ENCODE data around the gene MMP24.
A peak's percentile ranks its signal among the peaks of the same experiment; 100 is the strongest.
"Not testable (repeated sequence)": the region's sequence is repeated elsewhere in the genome, so short reads cannot be mapped to it uniquely, and the experiment has no call there.

Gene MMP24

DNA sequence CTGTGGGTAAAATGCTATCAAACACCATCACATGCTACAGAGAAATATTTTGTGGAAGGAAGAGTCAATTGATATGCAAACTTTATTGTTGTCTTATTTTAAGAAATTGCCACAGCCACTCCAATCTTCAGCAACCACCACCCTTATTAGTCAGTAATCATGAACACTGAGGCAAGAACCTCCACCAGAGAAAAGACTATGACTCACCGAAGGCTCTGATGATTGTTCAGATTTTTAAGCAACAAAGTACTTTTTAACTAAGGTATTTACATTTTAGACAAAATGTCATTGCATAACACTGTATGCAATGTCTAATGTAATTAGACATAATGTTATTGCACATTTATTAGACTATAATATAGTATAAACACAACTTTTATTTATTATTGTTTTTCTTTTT is 26.2 kb upstream of the MMP24 start:
- H3K27ac ChIP-seq = no peak overlapping the region
- TF ChIP-seq, protein P1, sequence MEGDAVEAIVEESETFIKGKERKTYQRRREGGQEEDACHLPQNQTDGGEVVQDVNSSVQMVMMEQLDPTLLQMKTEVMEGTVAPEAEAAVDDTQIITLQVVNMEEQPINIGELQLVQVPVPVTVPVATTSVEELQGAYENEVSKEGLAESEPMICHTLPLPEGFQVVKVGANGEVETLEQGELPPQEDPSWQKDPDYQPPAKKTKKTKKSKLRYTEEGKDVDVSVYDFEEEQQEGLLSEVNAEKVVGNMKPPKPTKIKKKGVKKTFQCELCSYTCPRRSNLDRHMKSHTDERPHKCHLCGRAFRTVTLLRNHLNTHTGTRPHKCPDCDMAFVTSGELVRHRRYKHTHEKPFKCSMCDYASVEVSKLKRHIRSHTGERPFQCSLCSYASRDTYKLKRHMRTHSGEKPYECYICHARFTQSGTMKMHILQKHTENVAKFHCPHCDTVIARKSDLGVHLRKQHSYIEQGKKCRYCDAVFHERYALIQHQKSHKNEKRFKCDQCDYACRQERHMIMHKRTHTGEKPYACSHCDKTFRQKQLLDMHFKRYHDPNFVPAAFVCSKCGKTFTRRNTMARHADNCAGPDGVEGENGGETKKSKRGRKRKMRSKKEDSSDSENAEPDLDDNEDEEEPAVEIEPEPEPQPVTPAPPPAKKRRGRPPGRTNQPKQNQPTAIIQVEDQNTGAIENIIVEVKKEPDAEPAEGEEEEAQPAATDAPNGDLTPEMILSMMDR (conservative IDR thresholded peaks at IDR 0.05; ENCODE audit: low read depth) = no peak
- ChIA-PET CTCF (interaction anchor here (1.5 kb wide), 1 partner anchor 55 kb away, joined by 5 read pairs; no protein-coding TSS in a partner anchor), POLR2A (ENCODE audit: low non-redundant PET) (interaction anchor here (0.6 kb wide), 1 partner anchor 53 kb away, joined by 4 read pairs; the partner anchor contains the start of gene EDEM2)
- DNase-seq (ENCODE audit: low spot score) = peak; percentile 78

DNA sequence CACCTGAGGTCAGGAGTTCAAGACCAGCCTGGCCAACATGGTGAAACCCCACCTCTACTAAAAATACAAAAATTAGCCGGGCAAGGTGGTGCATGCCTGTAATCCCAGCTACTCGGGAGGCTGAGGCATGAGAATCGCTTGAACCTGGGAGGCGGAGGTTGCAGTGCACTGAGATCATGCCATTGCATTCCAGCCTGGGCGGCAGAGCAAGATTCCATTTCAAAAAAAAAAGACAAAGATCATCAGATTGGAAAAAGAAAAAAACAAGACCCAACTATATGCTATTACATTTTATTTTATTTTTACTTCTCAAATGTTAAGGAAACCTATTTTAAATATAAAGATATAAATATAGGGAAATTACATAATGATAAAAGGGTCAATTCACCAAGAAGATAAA is 25.0 kb upstream of the MMP24 start:
- H3K27ac ChIP-seq; DNase-seq (ENCODE audit: low spot score); POLR2A ChIA-PET (ENCODE audit: low non-redundant PET); CTCF ChIA-PET: not testable (repeated sequence)

DNA sequence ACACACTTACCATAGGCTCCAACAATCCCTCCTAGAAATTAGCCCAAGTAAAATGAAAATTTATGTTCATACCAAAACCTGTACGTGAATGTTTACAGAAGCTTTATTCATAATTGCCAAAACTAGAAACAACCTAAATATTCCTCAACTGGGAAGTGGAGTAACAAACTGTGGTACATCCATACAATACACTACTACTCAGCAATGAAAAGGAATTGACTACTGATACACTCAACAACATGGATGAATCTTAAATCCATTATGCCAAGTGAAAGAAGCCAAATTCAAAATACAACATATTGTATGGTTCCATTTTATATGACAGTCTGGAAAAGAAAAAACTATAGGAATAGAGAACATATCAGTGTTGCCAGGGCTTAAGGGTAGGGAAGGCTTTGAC is 19.7 kb upstream of the MMP24 start:
- POLR2A ChIA-PET (ENCODE audit: low non-redundant PET) = no interaction called here
- no peak overlapping the region for H3K27ac ChIP-seq
- CTCF ChIA-PET = interaction anchor here (0.6 to 4.0 kb wide), 5 partner anchors 13 to 172 kb away, joined by 3 to 59 read pairs (median 7); partner anchors contain the start of gene EDEM2
- DNase-seq (ENCODE audit: low spot score) = no peak
- TF ChIP-seq, protein P1 (conservative IDR thresholded peaks at IDR 0.05; ENCODE audit: low read depth) = no peak

DNA sequence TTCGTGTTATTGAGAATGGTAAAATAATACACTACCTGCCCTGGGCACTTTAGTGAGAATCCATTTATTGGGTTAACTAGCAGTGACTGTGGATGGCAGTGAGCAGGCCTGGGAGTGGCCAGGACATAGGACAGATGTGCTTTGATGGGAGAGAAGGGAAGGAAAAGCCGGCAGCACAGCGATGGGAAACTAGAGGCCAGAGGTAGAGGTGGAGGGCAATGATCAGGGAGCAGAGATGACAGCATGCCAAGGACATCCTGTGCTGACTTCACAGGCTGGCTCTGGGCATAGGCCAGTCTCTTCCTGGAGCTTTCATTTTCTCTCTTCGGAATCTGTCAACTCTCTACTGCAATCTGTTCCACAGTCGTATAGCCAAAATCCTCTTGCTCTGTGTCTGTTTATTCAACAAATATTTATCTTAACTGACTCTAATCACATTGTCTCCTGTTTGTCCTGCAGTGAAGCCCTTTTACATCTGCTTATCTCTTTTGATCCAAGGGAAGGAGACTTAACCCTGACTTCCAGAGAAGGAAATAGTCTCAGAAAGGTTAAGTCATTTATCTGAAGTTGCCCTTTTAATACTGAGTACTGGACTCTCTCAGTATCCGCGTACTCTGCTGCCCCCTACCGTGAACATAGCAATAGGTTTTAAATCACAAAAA is 18.4 kb upstream of the MMP24 start:
- peak overlapping the region; percentile 69 for H3K27ac ChIP-seq
- TF ChIP-seq, protein P1 (conservative IDR thresholded peaks at IDR 0.05; ENCODE audit: low read depth) = peak; percentile 95
- peak; percentile 79 for DNase-seq (ENCODE audit: low spot score)
- POLR2A ChIA-PET (ENCODE audit: low non-redundant PET) = no interaction called here
- CTCF ChIA-PET = interaction anchor here (0.6 to 4.0 kb wide), 8 partner anchors 27 to 173 kb away, joined by 3 to 59 read pairs (median 6); partner anchors contain the start of gene EDEM2

DNA sequence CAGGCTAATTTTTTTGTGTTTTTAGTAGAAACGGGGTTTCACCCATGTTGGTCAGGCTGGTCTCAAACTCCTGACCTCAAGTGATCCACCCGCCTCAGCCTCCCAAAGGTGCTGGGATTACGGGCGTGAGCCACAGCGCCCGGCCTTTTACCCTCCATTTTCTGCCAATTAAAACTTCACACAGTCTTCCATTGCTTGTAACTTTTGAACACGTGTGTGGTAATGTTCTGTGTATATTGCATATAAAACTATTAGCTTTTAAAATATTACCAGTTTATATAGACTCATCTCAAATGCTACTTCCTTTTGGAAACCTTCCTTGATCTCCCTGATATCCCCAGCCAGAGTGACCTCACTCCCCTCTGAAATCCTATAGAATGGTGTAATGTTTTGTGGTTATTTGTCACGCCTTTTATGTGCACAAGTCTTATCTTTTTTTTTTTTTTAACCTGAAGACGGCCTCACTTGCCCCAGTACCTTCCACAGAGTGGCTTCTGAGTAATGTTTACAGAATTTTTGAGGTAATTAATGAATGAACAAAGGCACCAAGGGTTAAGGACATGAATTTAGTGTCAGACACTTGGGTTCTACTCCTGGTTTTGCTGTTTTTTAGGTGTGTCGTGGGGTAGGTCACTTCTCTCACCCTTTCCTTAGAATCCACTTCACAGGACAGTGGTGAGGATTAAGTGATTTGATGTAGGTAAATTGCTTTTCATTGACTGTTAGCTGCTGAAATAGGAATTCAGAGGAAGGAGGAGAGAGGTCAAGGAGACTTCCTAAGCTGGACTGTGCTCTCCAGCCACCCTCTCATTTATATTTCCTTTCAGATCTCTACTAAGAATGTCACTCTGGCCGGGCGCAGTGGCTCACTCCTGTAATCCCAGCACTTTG is 11.2 kb upstream of the MMP24 start:
- TF ChIP-seq, protein P1 (conservative IDR thresholded peaks at IDR 0.05; ENCODE audit: low read depth) = no peak

DNA sequence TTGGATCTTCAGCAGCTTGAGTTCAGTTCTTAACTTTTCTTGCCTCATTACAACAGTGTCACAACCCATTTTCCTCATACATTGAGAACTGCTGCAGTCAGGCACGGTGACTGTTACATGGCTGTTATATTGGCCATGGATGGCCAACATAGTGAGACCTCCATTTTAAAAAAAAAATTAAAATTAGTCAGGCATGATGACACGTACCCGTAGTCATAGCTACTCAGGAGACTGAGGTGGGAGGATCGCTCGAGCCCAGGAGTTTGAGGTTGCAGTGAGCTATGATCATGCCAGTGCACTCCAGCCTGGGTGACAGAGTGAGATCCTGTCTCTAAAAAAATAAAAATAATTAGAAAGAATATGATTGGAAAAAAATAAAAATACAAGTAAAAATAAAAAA is 9.9 kb upstream of the MMP24 start:
- ChIA-PET POLR2A (ENCODE audit: low non-redundant PET) (no interaction called here), CTCF (interaction anchor here (0.6 to 1.7 kb wide), 4 partner anchors 11 to 904 kb away, joined by 3 to 4 read pairs (median 4); no protein-coding TSS in a partner anchor)
- DNase-seq (ENCODE audit: low spot score) = no peak

More for the DNA sequence above, 11.2 kb upstream of the MMP24 start:
- POLR2A ChIA-PET (ENCODE audit: low non-redundant PET) = interaction anchor here (0.7 kb wide), 1 partner anchor 17 kb away, joined by 5 read pairs; no protein-coding TSS in a partner anchor
- peak; percentile 88 for DNase-seq (ENCODE audit: low spot score)
- CTCF ChIA-PET = interaction anchor here (0.6 to 1.4 kb wide), 4 partner anchors 70 to 154 kb away, joined by 4 to 6 read pairs (median 4); no protein-coding TSS in a partner anchor
- no peak overlapping the region for H3K27ac ChIP-seq

More for the DNA sequence above, 9.9 kb upstream of the MMP24 start:
- H3K27ac ChIP-seq = no peak overlapping the region
- TF ChIP-seq, protein P1 (conservative IDR thresholded peaks at IDR 0.05; ENCODE audit: low read depth) = no peak

Data from RWPE1 (cell line).